ENCODE data around the gene FGD6. TPM values are rescaled to one million over a fixed set of nuclear protein-coding genes. Genes with fewer than 3 reads are reported as not detected.

FGD6 gene
- total RNA-seq, 2 donors from 2014 or later: 9.8 to 21.8 TPM

DNA sequence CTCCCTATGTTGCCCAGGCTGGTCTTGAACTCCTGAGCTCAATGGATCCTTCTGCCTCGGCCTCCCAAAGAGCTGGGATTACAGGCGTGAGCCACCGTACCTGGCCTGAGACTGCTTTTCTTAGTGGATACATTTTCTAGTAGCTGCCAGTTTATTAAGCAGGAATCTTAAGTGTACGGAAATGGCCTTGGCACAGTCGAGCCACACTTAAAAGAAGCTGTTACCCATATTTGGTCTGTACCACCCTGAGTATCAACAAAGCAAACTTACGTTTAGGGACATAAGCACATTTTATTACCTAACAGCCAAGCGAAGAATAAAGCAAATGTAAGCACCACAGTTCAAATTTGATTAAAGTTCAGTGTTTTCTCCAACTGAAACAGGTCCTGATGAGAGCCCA is 93.2 kb downstream of the FGD6 start:
- no peaks in the 10 kb centered on the region for H3K36me3 ChIP-seq
- DNase-seq: no peak
- no peaks in the 10 kb centered on the region for H3K9me3 ChIP-seq
- no peak for TF ChIP-seq CTCF (IDR thresholded peaks at IDR 0.05)
- H3K4me1 ChIP-seq: no peaks in the 10 kb centered on the region
- H3K27me3 ChIP-seq: no peaks in the 10 kb centered on the region
- no peak overlapping the region for H3K4me3 ChIP-seq
- peak overlapping the region; percentile 39 for H3K27ac ChIP-seq
- no peak overlapping the region for H3K9ac ChIP-seq (ENCODE audit: low read depth in 2 of 2, low read length in 2 of 2)
- intact Hi-C loops (cut with DNase I): no loop called here

DNA sequence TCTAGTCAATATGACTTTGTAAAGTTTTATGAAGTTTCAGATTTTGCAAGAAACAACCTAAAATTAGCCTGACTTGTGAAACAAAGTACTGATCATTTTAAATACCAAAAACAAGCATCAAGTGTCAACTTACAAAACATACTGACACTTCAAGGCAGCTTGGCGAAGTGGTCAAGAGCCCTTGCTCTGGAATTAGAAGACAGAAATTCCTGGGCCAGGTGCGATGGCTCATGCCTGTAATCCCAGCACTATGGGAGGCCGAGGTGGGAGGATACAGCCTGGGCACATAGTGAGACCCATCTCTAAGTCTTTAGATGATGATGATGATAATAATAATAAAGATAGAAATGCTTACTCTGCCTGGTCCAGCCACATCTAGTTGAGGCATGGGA is 98.5 kb downstream of the FGD6 start:
- H3K4me1 ChIP-seq: peaks cover 11% of the 10 kb centered on the region
- no peaks in the 10 kb centered on the region for H3K36me3 ChIP-seq
- DNase-seq: no peak
- no peak for TF ChIP-seq CTCF (IDR thresholded peaks at IDR 0.05)
- H3K4me3 ChIP-seq: no peak overlapping the region
- intact Hi-C loops (cut with DNase I): loop anchor here (5.0 kb wide), 1 partner anchor 414 kb away; no protein-coding TSS in a partner anchor
- no peak overlapping the region for H3K27ac ChIP-seq
- no peaks in the 10 kb centered on the region for H3K9me3 ChIP-seq
- no peaks in the 10 kb centered on the region for H3K27me3 ChIP-seq
- no peak overlapping the region for H3K9ac ChIP-seq (ENCODE audit: low read depth in 2 of 2, low read length in 2 of 2)

DNA sequence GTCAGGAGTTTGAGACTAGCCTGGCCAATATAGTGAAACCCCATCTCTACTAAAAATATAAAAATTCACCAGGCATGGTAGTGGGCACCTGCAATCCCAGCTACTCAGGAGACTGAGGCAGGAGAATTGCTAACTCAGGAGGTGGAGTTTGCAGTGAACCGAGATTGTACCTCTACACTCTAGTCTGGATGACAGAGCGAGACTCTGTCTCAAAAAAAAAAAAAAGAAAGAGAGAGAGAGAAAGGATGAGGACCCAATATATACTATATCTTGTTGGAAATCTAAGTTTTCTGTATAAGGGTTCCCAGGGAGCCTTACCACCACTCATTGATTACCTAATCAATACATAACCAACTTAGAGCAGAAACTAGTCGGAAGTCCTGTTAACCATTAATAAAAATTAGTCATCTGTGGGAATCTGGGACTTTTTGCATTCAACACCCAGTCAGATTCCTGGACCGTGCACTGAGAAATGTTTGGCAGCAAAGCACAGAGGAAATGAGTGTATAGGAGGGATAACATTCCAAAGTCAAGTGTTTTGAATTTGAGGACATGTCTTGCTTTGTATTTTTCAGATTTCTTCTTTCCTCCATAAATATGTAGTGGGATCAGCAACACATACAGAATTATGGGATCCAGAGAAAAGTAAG is 99.0 kb downstream of the FGD6 start:
- intact Hi-C loops (cut with DNase I): loop anchor here (5.0 kb wide), 1 partner anchor 414 kb away; no protein-coding TSS in a partner anchor
- no peak overlapping the region for H3K4me3 ChIP-seq
- DNase-seq: no peak
- H3K4me1 ChIP-seq: peaks cover 11% of the 10 kb centered on the region
- H3K27ac ChIP-seq: no peak overlapping the region
- TF ChIP-seq CTCF (IDR thresholded peaks at IDR 0.05): no peak
- H3K36me3 ChIP-seq: no peaks in the 10 kb centered on the region
- H3K9ac ChIP-seq (ENCODE audit: low read depth in 2 of 2, low read length in 2 of 2): no peak overlapping the region
- H3K27me3 ChIP-seq: no peaks in the 10 kb centered on the region
- H3K9me3 ChIP-seq: no peaks in the 10 kb centered on the region

GRCh38 chr12:95117178-95117599 is 100.1 kb downstream of the FGD6 start:
- intact Hi-C loops (cut with DNase I): loop anchor here (2.0 to 5.0 kb wide), 3 partner anchors 98 to 415 kb away; no protein-coding TSS in a partner anchor
- Histone ChIP-seq H3K27me3 (no peaks in the 10 kb centered on the region), H3K4me3 (no peak overlapping the region), H3K9me3 (no peaks in the 10 kb centered on the region), H3K9ac (ENCODE audit: low read depth in 2 of 2, low read length in 2 of 2) (no peak overlapping the region), H3K27ac (no peak overlapping the region), H3K4me1 (peaks cover 11% of the 10 kb centered on the region), H3K36me3 (no peaks in the 10 kb centered on the region)
- DNase-seq: peak; percentile 74
- peak; percentile 52 for TF ChIP-seq CTCF (IDR thresholded peaks at IDR 0.05)

- Histone ChIP-seq H3K27ac (no peak overlapping the region), H3K9me3 (no peaks in the 10 kb centered on the region), H3K36me3 (no peaks in the 10 kb centered on the region), H3K9ac (ENCODE audit: low read depth in 2 of 2, low read length in 2 of 2) (no peak overlapping the region), H3K4me1 (peaks cover 11% of the 10 kb centered on the region), H3K4me3 (no peak overlapping the region), H3K27me3 (no peaks in the 10 kb centered on the region)
- no peak for TF ChIP-seq CTCF (IDR thresholded peaks at IDR 0.05)
- DNase-seq: no peak
- intact Hi-C loops (cut with DNase I): loop anchor here (2.0 to 5.0 kb wide), 3 partner anchors 98 to 416 kb away; no protein-coding TSS in a partner anchor
These were observed 100.5 kb downstream of the FGD6 start for GRCh38 chr12:95116773-95117172.
